GM18520 (cell line): ENCODE results near the gene SIK1.
"Not testable (repeated sequence)": the region's sequence is repeated elsewhere in the genome, so short reads cannot be mapped to it uniquely, and the experiment has no call there.

Source experiments
- ATAC-seq: cut with Tn5 transposase; IDR thresholded peaks from one replicate; pipeline ENCODE4 v1.9.1; 2021; ENCODE audit not compliant: unreplicated experiment

SIK1 gene

GRCh38 chr21:43426404-43427241 is at the start of gene SIK1:
TSS of gene SIK1 (minus strand) at chr21:43427131. CDS start at chr21:43426178, 953 bp downstream.
- ATAC-seq = peak; percentile 20

- not testable (repeated sequence) for ATAC-seq
These were observed 44.8 kb upstream of the SIK1 start for GRCh38 chr21:43471597-43472242.

- not testable (repeated sequence) for ATAC-seq
These were observed 43.0 kb upstream of the SIK1 start for GRCh38 chr21:43469719-43470458.

GRCh38 chr21:43467785-43468184 is 40.9 kb upstream of the SIK1 start:
- no peak for ATAC-seq

- not testable (repeated sequence) for ATAC-seq
These were observed 38.2 kb upstream of the SIK1 start for GRCh38 chr21:43465159-43465558.

GRCh38 chr21:43463498-43464261 is 36.7 kb upstream of the SIK1 start:
- not testable (repeated sequence) for ATAC-seq

- ATAC-seq = not testable (repeated sequence)
These were observed 36.0 kb upstream of the SIK1 start for GRCh38 chr21:43462932-43463331.

GRCh38 chr21:43460475-43460874 is 33.5 kb upstream of the SIK1 start:
- ATAC-seq = not testable (repeated sequence)

GRCh38 chr21:43458995-43459394 is 32.1 kb upstream of the SIK1 start:
- not testable (repeated sequence) for ATAC-seq

- ATAC-seq = not testable (repeated sequence)
These were observed 29.8 kb upstream of the SIK1 start for GRCh38 chr21:43456616-43457314.

GRCh38 chr21:43455717-43456116 is 28.8 kb upstream of the SIK1 start:
- ATAC-seq = not testable (repeated sequence)

- not testable (repeated sequence) for ATAC-seq
These were observed 27.2 kb upstream of the SIK1 start for GRCh38 chr21:43454176-43454575.

GRCh38 chr21:43451850-43452249 is 24.9 kb upstream of the SIK1 start:
- ATAC-seq = not testable (repeated sequence)

- ATAC-seq = not testable (repeated sequence)
These were observed 23.4 kb upstream of the SIK1 start for GRCh38 chr21:43450287-43450686.

GRCh38 chr21:43447353-43447977 is 20.5 kb upstream of the SIK1 start:
- not testable (repeated sequence) for ATAC-seq

- not testable (repeated sequence) for ATAC-seq
These were observed 19.5 kb upstream of the SIK1 start for GRCh38 chr21:43446277-43446932.

GRCh38 chr21:43444524-43444923 is 17.6 kb upstream of the SIK1 start:
- ATAC-seq = not testable (repeated sequence)

- not testable (repeated sequence) for ATAC-seq
These were observed 15.6 kb upstream of the SIK1 start for GRCh38 chr21:43442571-43442970.
